GM19328 (cell line): ENCODE data around the gene UBTD1.

Experiments used
- ATAC-seq: cut with Tn5 transposase; IDR thresholded peaks from one replicate; pipeline ENCODE4 v1.9.1; 2021; ENCODE audit warnings: mild to moderate bottlenecking, moderate library complexity; ENCODE audit not compliant: unreplicated experiment

UBTD1 gene

DNA sequence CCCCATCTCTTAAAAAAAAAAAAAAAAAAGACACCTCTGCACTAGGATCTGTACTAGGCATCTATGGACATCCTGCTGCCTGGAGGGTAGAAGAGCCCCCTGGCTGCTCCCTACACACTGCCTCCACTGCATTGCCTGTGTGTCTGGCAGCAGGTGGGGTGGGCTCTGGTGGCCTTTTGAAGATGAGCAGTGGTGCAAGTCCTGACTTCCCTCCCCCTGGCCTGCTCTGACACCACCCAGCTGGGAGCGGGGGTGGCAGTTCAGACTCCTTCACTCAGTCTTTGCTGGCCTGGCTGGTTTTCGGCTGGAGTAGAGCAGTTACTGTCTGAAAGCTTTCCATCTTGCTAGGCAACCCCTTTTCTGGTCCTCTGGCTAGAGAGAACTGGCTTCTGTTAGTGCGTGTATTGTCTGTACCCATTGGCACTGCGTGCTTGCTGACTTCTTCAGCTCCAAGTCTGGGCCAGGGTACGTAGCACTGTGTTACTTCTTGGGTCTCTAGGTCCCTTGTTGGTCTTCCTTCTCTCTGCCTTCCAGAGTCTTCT is 108.4 kb downstream of the UBTD1 start:
- no peak for ATAC-seq

DNA sequence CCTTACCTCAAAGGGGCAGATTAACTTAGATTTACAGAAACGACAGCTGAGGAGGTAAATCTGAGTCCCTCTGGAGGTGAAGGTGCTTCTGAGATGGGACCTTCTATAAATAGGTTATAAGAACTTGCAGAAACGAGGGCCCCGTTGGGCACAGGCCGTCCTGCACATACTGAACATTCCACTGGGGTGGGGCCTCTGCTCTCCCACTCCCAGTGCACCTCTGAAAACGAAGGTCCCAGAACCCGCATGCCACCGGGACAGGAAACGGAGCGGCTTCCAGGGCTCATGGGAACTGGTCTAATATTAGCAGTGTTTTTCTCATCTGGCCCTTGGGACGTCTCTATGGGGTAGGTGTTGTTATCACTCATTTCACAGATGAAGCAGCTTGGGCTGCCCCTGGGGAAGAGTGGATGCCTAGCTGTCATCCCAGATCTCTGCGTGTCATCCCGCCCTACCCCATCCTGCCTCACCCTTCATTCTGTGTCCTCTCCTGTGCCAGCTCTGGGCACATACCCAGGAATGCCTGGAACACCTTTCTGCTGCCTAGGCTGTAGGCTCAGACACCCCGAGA is 110.4 kb downstream of the UBTD1 start:
- no peak for ATAC-seq

DNA sequence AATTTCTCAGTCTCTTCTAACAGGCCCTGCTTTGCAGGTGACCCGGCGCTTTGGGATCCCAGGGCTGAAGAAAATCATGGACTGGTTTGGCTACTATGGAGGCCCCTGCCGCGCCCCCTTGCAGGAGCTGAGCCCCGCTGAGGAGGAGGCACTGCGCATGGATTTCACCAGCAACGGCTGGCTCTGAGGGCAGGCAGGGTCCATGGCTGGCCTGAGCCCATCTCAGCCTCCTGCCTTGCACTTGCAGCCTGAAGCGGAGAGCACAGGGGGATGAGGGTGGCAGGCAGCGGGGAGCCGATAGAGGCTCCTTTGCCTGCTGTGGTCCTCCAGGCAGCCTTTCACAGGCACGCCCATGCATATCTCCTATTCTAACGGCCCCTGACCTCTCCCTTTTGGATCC is 112.7 kb downstream of the UBTD1 start:
- ATAC-seq = no peak

DNA sequence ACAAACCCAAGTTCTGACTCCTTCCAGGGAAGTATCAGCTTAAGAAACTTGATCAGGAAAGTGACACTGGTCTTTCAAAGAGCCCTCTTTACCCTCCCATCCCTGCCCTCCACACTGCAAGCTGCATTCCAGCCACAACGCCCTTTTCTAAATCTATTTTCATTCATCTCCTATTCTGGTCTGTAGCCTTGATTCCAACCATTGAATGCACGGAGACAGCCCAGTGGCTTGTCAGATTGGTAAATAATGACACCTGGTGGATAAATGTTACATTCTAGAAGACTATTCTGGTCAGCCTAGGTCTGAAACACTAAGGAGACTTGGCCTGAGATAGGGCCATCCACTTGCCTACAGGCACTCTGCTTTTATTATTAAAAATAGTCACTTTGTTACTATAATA is 113.7 kb downstream of the UBTD1 start:
- ATAC-seq = no peak

DNA sequence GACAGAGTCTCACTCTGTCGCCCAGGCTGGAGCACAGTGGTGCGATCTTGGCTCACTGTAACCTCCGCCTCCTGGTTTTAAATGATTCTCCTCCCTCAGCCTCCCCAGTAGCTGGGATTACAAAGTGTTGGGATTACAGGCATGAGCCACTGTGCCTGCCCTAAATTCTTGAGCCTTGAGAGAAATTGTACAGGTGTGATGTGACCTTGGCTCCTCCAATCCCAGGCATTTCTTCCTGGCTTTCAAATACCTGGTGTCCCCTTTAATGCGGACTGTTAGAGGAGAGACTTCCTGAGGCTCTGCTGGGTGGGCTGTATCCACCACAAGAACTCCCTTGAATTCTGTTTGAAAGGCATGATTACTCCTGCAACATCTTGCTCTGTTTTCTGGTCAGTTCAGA is 119.6 kb downstream of the UBTD1 start:
- ATAC-seq = no peak

DNA sequence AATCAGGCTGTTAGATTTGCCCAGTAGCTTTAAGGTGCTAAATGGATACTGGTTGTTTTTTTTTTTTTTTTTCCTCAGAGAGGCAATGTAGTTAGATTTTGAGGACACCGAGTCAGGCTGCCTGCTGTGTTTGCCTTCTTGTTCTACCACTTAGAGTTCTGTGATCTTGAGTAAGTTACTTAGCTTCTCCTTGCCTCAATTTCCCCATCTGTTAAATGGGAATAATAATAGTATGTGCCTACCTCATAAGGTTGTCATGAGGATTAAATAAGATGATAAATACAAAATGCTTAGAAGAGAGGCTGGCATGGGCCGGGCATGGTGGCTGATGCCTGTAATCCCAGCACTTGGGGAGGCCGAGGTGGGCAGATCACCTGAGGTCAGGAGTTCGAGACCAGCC is 120.0 kb downstream of the UBTD1 start:
- no peak for ATAC-seq
